Mammary epithelial cell (primary cell): ENCODE results near the gene HDAC10.

Source experiments
- CTCF ChIP-seq, 2 donors: IDR thresholded peaks in 1 of 2; conservative IDR thresholded peaks in 1 of 2; 2 replicates each; pipeline ENCODE4 v1.5.1; 2011 to 2012; ENCODE audit warnings: inconsistent platforms in 2 of 2, low read length in 2 of 2, mild to moderate bottlenecking in 2 of 2, control low read depth in 1 of 2, low read depth in 1 of 2; ENCODE audit not compliant: insufficient read depth in 1 of 2; ENCODE audit errors: extremely low read depth in 1 of 2
- EZH2 ChIP-seq: IDR thresholded peaks from 2 replicates; pipeline ENCODE4 v1.6.1; 2012; ENCODE audit warnings: low read length, inconsistent platforms, borderline replicate concordance

- no peak for TF ChIP-seq CTCF (conservative IDR thresholded peaks at IDR 0.05 in 1 of 2, IDR thresholded peaks at IDR 0.05 in 1 of 2; ENCODE audit: extremely low read depth in 1 of 2, insufficient read depth in 1 of 2, low read depth in 1 of 2, low read length in 2 of 2)
- no peak for TF ChIP-seq EZH2
Observed at GRCh38 chr22:50216055-50216683, 34.9 kb downstream of the HDAC10 start.
